Sigmoid colon (tissue), 4 donors: Measurements from ENCODE around the gene EGFL6.

ENCODE experiments used
- CTCF ChIP-seq, 4 experiments: fragments of 450-650 bp in 3 of 4; fragments of 200-600 bp in 1 of 4; IDR thresholded peaks; one replicate each; pipeline ENCODE4 v1.5.1; 2016 to 2019; ENCODE audit warnings: antibody characterized with exemption in 4 of 4, mild to moderate bottlenecking in 3 of 4, moderate library complexity in 2 of 4
- EP300 ChIP-seq, 4 donors: sonication (generic); formaldehyde crosslinking; IDR thresholded peaks; one replicate each; pipeline ENCODE4 v1.6.1; 2017; ENCODE audit warnings: antibody characterized with exemption in 4 of 4
- POLR2A ChIP-seq, 2 donors: fragments of 450-650 bp; IDR thresholded peaks; one replicate each; pipeline ENCODE4 v1.6.1; 2016; ENCODE audit warnings: antibody characterized with exemption in 2 of 2, mild to moderate bottlenecking in 2 of 2, moderate library complexity in 2 of 2

GRCh38 chrX:13599491-13599890 lies 30.1 kb downstream of the EGFL6 start:
- no peak for TF ChIP-seq CTCF (IDR thresholded peaks at IDR 0.05)
- no peak for TF ChIP-seq EP300 (IDR thresholded peaks at IDR 0.05)
- TF ChIP-seq POLR2A (IDR thresholded peaks at IDR 0.05): no peak
